Liver (tissue), 9 donors: ENCODE results near the gene SHROOM2. TPM values are rescaled to one million over a fixed set of nuclear protein-coding genes. Genes with fewer than 3 reads are reported as not detected.

ENCODE experiments used
- DNase-seq: peaks from one replicate; pipeline ENCODE4 v3.0.0-alpha.2; 2017; ENCODE audit warnings: low spot score
- H3K27ac ChIP-seq, 2 donors: one replicate each; pipeline ENCODE4 v1.7.0; 2013; ENCODE audit warnings: inconsistent platforms in 2 of 2, low read length in 2 of 2, control low read depth in 1 of 2, low read depth in 1 of 2, mild to moderate bottlenecking in 1 of 2
- H3K27me3 ChIP-seq, 4 donors: one replicate each; pipeline versions ENCODE4 v1.6.1 to v1.7.0; 2013; ENCODE audit warnings: low read length in 3 of 4, inconsistent platforms in 1 of 4, mild to moderate bottlenecking in 1 of 4, moderate library complexity in 1 of 4; ENCODE audit not compliant: control insufficient read depth in 4 of 4, insufficient read depth in 4 of 4
- H3K36me3 ChIP-seq, 4 donors: one replicate each; pipeline versions ENCODE4 v1.6.1 to v1.7.0; 2013; ENCODE audit warnings: low read length in 3 of 4, mild to moderate bottlenecking in 3 of 4, low read depth in 1 of 4, moderate library complexity in 1 of 4; ENCODE audit not compliant: control insufficient read depth in 4 of 4, insufficient read depth in 3 of 4
- H3K4me1 ChIP-seq, 4 donors: one replicate each; pipeline versions ENCODE4 v1.6.1 to v1.7.0; 2013; ENCODE audit warnings: low read length in 3 of 4, mild to moderate bottlenecking in 3 of 4, moderate library complexity in 1 of 4; ENCODE audit not compliant: control insufficient read depth in 4 of 4, insufficient read depth in 4 of 4
- H3K4me3 ChIP-seq, 3 donors: one replicate each; pipeline versions ENCODE4 v1.6.1 to v1.7.0; 2013; ENCODE audit warnings: low read length in 3 of 3, control low read depth in 1 of 3, low read depth in 1 of 3, mild to moderate bottlenecking in 1 of 3
- H3K9ac ChIP-seq, 2 donors: one replicate each; pipeline ENCODE4 v1.7.0; 2013; ENCODE audit warnings: low read length in 2 of 2, mild to moderate bottlenecking in 2 of 2, moderate library complexity in 2 of 2, control low read depth in 1 of 2, low read depth in 1 of 2
- H3K9me3 ChIP-seq, 4 donors: one replicate each; pipeline versions ENCODE4 v1.6.1 to v1.7.0; 2013; ENCODE audit warnings: low read length in 3 of 4; ENCODE audit not compliant: control insufficient read depth in 4 of 4
- ATF3 ChIP-seq: IDR thresholded peaks from 2 replicates; pipeline ENCODE4 v1.6.1; 2016; ENCODE audit warnings: antibody characterized with exemption
- CTCF ChIP-seq: fragments of 150-350 bp; IDR thresholded peaks from 2 replicates; pipeline ENCODE4 v1.5.1; 2017; ENCODE audit warnings: improper control_type of control experiment, low read depth, low read length; ENCODE audit not compliant: missing input control
- EGR1 ChIP-seq, 2 donors: IDR thresholded peaks; 2 replicates each; pipeline ENCODE4 v1.6.1; 2016 to 2018; ENCODE audit warnings: antibody characterized with exemption in 2 of 2, low read depth in 2 of 2
- FOXA1 ChIP-seq: IDR thresholded peaks from 2 replicates; pipeline ENCODE4 v1.6.1; 2016; ENCODE audit warnings: antibody characterized with exemption
- FOXA2 ChIP-seq: IDR thresholded peaks from 2 replicates; pipeline ENCODE4 v1.6.1; 2016; ENCODE audit warnings: antibody characterized with exemption
- GABPA ChIP-seq, 2 donors: IDR thresholded peaks in 1 of 2; conservative IDR thresholded peaks in 1 of 2; 2 replicates each; pipeline ENCODE4 v1.6.1; 2016; ENCODE audit warnings: antibody characterized with exemption in 2 of 2, mild to moderate bottlenecking in 1 of 2, moderate library complexity in 1 of 2
- HNF4A ChIP-seq, 2 donors: conservative IDR thresholded peaks; 2 replicates each; pipeline ENCODE4 v1.6.1; 2016; ENCODE audit warnings: antibody characterized with exemption in 2 of 2, mild to moderate bottlenecking in 2 of 2
- HNF4G ChIP-seq: IDR thresholded peaks from 2 replicates; pipeline ENCODE4 v1.6.1; 2016; ENCODE audit warnings: antibody characterized with exemption
- JUND ChIP-seq, 2 donors: IDR thresholded peaks; 2 replicates each; pipeline ENCODE4 v1.6.1; 2016; ENCODE audit warnings: antibody characterized with exemption in 2 of 2
- MAX ChIP-seq: IDR thresholded peaks from 2 replicates; pipeline ENCODE4 v1.6.1; 2016; ENCODE audit warnings: antibody characterized with exemption
- NR2F2 ChIP-seq: IDR thresholded peaks from 2 replicates; pipeline ENCODE4 v1.6.1; 2016; ENCODE audit warnings: antibody characterized with exemption
- RAD21 ChIP-seq, 2 donors: IDR thresholded peaks; 2 replicates each; pipeline ENCODE4 v1.6.1; 2016; ENCODE audit warnings: antibody characterized with exemption in 2 of 2, mild to moderate bottlenecking in 2 of 2
- REST ChIP-seq: IDR thresholded peaks from 2 replicates; pipeline ENCODE4 v1.6.1; 2016; ENCODE audit warnings: antibody characterized with exemption, mild to moderate bottlenecking
- RXRA ChIP-seq, 2 donors: IDR thresholded peaks; 2 replicates each; pipeline ENCODE4 v1.6.1; 2017 to 2018; ENCODE audit warnings: antibody characterized with exemption in 2 of 2, mild to moderate bottlenecking in 1 of 2
- SP1 ChIP-seq: IDR thresholded peaks from 2 replicates; pipeline ENCODE4 v1.6.1; 2018; ENCODE audit warnings: antibody characterized with exemption, mild to moderate bottlenecking
- TAF1 ChIP-seq: conservative IDR thresholded peaks from 2 replicates; pipeline ENCODE4 v1.6.1; 2016; ENCODE audit warnings: antibody characterized with exemption, mild to moderate bottlenecking
- YY1 ChIP-seq: IDR thresholded peaks from 2 replicates; pipeline ENCODE4 v1.6.1; 2016; ENCODE audit warnings: antibody characterized with exemption, mild to moderate bottlenecking
- ZBTB33 ChIP-seq: IDR thresholded peaks from 2 replicates; pipeline ENCODE4 v1.6.1; 2016; ENCODE audit warnings: antibody characterized with exemption
- WGBS: extraction: QIAGEN DNeasy Blood & Tissue Kit; methylation state at CpG from one replicate; pipeline ENCODE4 v1.1.7; 2013; 5-methylcytosine and 5-hydroxymethylcytosine counted together
- polyA plus RNA-seq, 2 donors: library from polyadenylated mRNA; stranded (reverse) in 1 of 2; unstranded in 1 of 2; fragments of 200-250 nt in 1 of 2; fragments of >200 nt in 1 of 2; fragmentation: Nextera tagmentation in 1 of 2; extraction: Ambion mirVana in 1 of 2; gene quantifications; one replicate each; pipeline versions ENCODE4 v1.2.1 to v1.2.3, GENCODE V29; 2013 to 2015
- total RNA-seq, 2 donors: library from RNA; depleted of rRNA; stranded (reverse); fragments of >200 nt; gene quantifications; one replicate each; pipeline ENCODE4 v1.2.3, GENCODE V29; 2014
- donor health status: healthy.
- donor health status: healthy.
- donor health status: healthy.
- donor health status: healthy.
- donor health status: healthy.

SHROOM2 gene
- total and polyA plus RNA-seq, 4 donors = 1.1 to 5.4 (median 3.6) TPM

GRCh38 chrX:9864011-9864410, 77.8 kb downstream of the SHROOM2 start:
- no peak overlapping the region for H3K9ac ChIP-seq
- H3K27ac ChIP-seq = no peak overlapping the region
- 77% methylated on average over 10 of the region's 10 CpGs for WGBS
- peaks cover 0 to 1% (median 0%) of the 10 kb centered on the region in 4 donors for H3K4me1 ChIP-seq
- H3K9me3 ChIP-seq = no peaks in the 10 kb centered on the region
- no peak for DNase-seq
- TF ChIP-seq NR2F2 = no peak
- TF ChIP-seq RAD21 (IDR thresholded peaks at IDR 0.05) = no peak
- TF ChIP-seq FOXA2 = no peak
- no peak for TF ChIP-seq ATF3
- no peak for TF ChIP-seq EGR1 (IDR thresholded peaks at IDR 0.05; ENCODE audit: low read depth in 2 of 2)
- no peak for TF ChIP-seq HNF4G
- no peak for TF ChIP-seq CTCF
- no peak for TF ChIP-seq YY1
- TF ChIP-seq FOXA1 = no peak
- TF ChIP-seq REST = no peak
- TF ChIP-seq SP1 = no peak
- TF ChIP-seq JUND (IDR thresholded peaks at IDR 0.05) = no peak
- no peak for TF ChIP-seq TAF1
- no peak for TF ChIP-seq HNF4A (conservative IDR thresholded peaks at IDR 0.05)
- no peak for TF ChIP-seq ZBTB33
- TF ChIP-seq RXRA (IDR thresholded peaks at IDR 0.05) = no peak
- TF ChIP-seq MAX = no peak
- no peak for TF ChIP-seq GABPA (IDR thresholded peaks at IDR 0.05 in 1 of 2, conservative IDR thresholded peaks at IDR 0.05 in 1 of 2)
- no peak overlapping the region for H3K4me3 ChIP-seq
- H3K27me3 ChIP-seq = no peaks in the 10 kb centered on the region
- no peaks in the 10 kb centered on the region for H3K36me3 ChIP-seq
